Measurements from ENCODE around the gene NOLC1.

GRCh38 chr10:102121739-102122372 lies 30.3 kb upstream of the NOLC1 start:
- peak in 1 of 6 experiments; percentile 11 for TF ChIP-seq CTCF (IDR thresholded peaks at IDR 0.05)
- TF ChIP-seq POLR2A (IDR thresholded peaks at IDR 0.05) = no peak
